Karpas-422 (cell line): ENCODE measurements around the gene MFSD6. TPM values are rescaled to one million over a fixed set of nuclear protein-coding genes. Genes with fewer than 3 reads are reported as not detected.

Experiments used
- DNase-seq: peaks from one replicate; pipeline ENCODE4 v3.0.0-alpha.2; 2015
- H2AFZ ChIP-seq: fragments of 200-600 bp; sonication (generic); 2 replicates; pipeline ENCODE4 v1.6.1; 2014; ENCODE audit warnings: antibody characterized with exemption, low read length, mixed read lengths
- H3K27ac ChIP-seq: fragments of 200-600 bp; sonication (generic); 2 replicates; pipeline ENCODE4 v1.5.1; 2014; ENCODE audit warnings: mild to moderate bottlenecking, low read length, moderate library complexity
- H3K27me3 ChIP-seq: fragments of 200-600 bp; sonication (generic); 2 replicates; pipeline ENCODE4 v1.6.1; 2014; ENCODE audit warnings: low read length, mixed read lengths
- H3K36me3 ChIP-seq: fragments of 200-600 bp; sonication (generic); 2 replicates; pipeline ENCODE4 v1.6.1; 2014; ENCODE audit warnings: low read length, mixed read lengths; ENCODE audit not compliant: insufficient read depth
- H3K4me1 ChIP-seq: fragments of 200-600 bp; sonication (generic); 2 replicates; pipeline ENCODE4 v1.6.1; 2014; ENCODE audit warnings: mild to moderate bottlenecking, low read length, mixed read lengths
- H3K4me2 ChIP-seq: fragments of 200-600 bp; sonication (generic); 2 replicates; pipeline ENCODE4 v1.6.1; 2014; ENCODE audit warnings: low read length, low read depth, mild to moderate bottlenecking; ENCODE audit not compliant: poor library complexity, severe bottlenecking
- H3K4me3 ChIP-seq: fragments of 200-600 bp; sonication (generic); 2 replicates; pipeline ENCODE4 v1.5.1; 2014; ENCODE audit warnings: mild to moderate bottlenecking, antibody characterized with exemption, low read length, mixed read lengths
- H3K79me2 ChIP-seq: fragments of 200-600 bp; sonication (generic); 2 replicates; pipeline ENCODE4 v1.6.1; 2014; ENCODE audit warnings: mild to moderate bottlenecking, low read length, mixed read lengths
- H3K9ac ChIP-seq: fragments of 200-600 bp; sonication (generic); 2 replicates; pipeline ENCODE4 v1.6.0; 2014; ENCODE audit warnings: low read length
- H3K9me2 ChIP-seq: fragments of 200-600 bp; sonication (generic), shearing (Covaris generic); replicated peaks from 2 replicates; pipeline ENCODE4 v1.6.0; 2014; ENCODE audit warnings: mild to moderate bottlenecking, low read length, moderate library complexity; ENCODE audit not compliant: insufficient read depth
- H3K9me3 ChIP-seq: fragments of 300-700, 200-600 bp; sonication (generic); 2 replicates; pipeline ENCODE4 v1.6.1; 2014; ENCODE audit warnings: low read length, mixed read lengths
- H4K20me1 ChIP-seq: fragments of 200-600 bp; sonication (generic); 2 replicates; pipeline ENCODE4 v1.6.1; 2014; ENCODE audit warnings: mild to moderate bottlenecking, antibody characterized with exemption, low read length, low read depth; ENCODE audit not compliant: insufficient read depth
- total RNA-seq: library from RNA; depleted of rRNA; stranded (reverse); fragments of >200 nt; shearing (Covaris generic); gene quantifications from 2 replicates; pipeline ENCODE4 v1.2.3, GENCODE V29; 2014; ENCODE audit warnings: low replicate concordance

The MFSD6 gene
- total RNA-seq, 1 experiment from 2014 or later, result 65.9 TPM

DNA sequence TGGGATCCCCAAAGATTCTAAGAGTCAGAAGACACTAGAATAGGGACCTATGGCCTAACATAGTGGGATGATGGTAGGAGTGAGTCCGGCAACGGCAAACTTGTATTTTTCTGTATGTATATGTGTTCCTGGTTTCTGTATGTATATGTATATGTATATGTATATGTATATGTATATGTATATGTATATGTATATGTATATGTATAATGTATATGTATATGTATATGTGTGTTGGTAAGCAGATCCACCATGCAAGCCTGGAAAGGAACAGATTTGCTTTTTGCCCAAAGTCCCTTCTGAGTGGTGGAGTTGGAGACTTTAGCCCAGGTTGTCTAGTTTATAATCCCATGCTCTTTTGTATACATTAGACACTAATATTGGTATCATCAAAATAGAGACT, 46.6 kb downstream of the MFSD6 start:
- no peaks in the 10 kb centered on the region for H3K27me3 ChIP-seq
- peaks cover 14% of the 10 kb centered on the region for H3K4me1 ChIP-seq
- H3K4me2 ChIP-seq, result no peak overlapping the region
- H3K9me3 ChIP-seq, result no peaks in the 10 kb centered on the region
- H3K9me2 ChIP-seq, result no peaks in the 10 kb centered on the region
- H3K27ac ChIP-seq, result peak overlapping the region; percentile 57
- H3K79me2 ChIP-seq, result peaks cover 90% of the 10 kb centered on the region
- H4K20me1 ChIP-seq, result no peaks in the 10 kb centered on the region
- no peak overlapping the region for H3K9ac ChIP-seq
- no peak overlapping the region for H3K4me3 ChIP-seq
- peaks cover 16% of the 10 kb centered on the region for H3K36me3 ChIP-seq
- DNase-seq, result no peak
- H2AFZ ChIP-seq, result no peak overlapping the region

DNA sequence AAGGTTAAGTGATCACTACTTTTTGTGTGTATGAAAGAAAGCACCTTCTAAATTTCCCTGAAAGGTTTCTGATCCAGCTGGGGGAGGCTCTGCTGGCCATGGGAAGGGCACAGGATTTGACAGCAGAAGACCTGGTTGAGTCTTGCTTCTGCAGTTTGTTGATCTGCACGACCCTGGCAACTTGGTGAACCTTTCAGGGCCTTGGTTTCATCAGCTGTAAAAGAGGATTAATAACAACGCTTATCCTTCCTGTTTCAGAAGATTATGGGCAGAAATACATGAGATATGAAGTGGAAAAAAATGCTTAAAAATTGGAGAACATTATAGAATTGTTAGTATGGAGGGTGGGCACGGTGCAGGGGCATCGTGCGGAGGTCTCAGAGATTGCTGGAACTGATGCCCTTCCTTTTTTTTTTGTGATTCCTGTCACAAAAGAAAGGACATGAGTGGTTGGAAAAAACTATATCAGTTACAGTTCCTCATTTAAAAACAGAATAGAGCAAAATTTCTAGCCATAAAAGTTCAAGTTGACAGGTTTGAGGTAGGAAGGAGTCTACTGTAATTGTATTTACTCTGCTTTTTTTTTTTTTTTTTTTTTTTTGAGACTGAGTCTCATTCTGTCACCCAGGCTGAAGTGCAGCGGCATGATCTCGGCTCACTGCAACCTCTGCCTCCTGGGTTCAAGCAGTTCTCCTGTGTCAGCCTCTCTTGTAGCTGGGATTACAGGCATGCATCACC, 47.4 kb downstream of the MFSD6 start:
- no peak for DNase-seq
- H2AFZ ChIP-seq, result no peak overlapping the region
- no peak overlapping the region for H3K4me3 ChIP-seq
- H3K79me2 ChIP-seq, result peaks cover 92% of the 10 kb centered on the region
- peaks cover 21% of the 10 kb centered on the region for H3K4me1 ChIP-seq
- H3K4me2 ChIP-seq, result no peak overlapping the region
- no peaks in the 10 kb centered on the region for H3K9me2 ChIP-seq
- H3K27ac ChIP-seq, result peak overlapping the region; percentile 57
- H3K9ac ChIP-seq, result no peak overlapping the region
- H3K9me3 ChIP-seq, result no peaks in the 10 kb centered on the region
- H4K20me1 ChIP-seq, result no peaks in the 10 kb centered on the region
- H3K27me3 ChIP-seq, result no peaks in the 10 kb centered on the region
- H3K36me3 ChIP-seq, result peaks cover 16% of the 10 kb centered on the region

DNA sequence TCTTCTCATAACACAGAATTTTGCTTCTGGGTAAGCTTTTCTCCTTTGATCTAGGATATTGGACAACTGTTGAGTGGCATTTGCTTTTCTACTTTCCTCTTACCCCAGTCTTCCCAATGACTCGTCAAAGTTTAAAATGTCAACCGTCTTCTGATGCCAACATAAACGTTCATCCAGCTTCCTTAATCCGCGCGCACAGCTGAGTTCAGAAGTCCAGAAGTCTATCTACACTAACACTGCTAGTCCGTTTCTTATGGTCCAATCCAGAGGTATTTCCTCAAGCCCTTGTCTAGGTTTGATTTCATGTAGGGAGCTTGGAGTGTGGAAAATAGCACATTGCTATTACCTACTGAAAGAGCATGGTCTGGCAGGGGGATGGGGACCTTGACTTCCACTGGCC, 48.7 kb downstream of the MFSD6 start:
- Histone ChIP-seq H3K4me1 (peaks cover 32% of the 10 kb centered on the region), H3K9me2 (no peaks in the 10 kb centered on the region), H3K27ac (no peak overlapping the region), H3K9ac (no peak overlapping the region), H3K36me3 (peaks cover 16% of the 10 kb centered on the region), H3K4me2 (no peak overlapping the region), H2AFZ (no peak overlapping the region), H3K4me3 (no peak overlapping the region), H3K9me3 (no peaks in the 10 kb centered on the region), H3K79me2 (peaks cover 91% of the 10 kb centered on the region), H3K27me3 (no peaks in the 10 kb centered on the region), H4K20me1 (no peaks in the 10 kb centered on the region)
- no peak for DNase-seq

DNA sequence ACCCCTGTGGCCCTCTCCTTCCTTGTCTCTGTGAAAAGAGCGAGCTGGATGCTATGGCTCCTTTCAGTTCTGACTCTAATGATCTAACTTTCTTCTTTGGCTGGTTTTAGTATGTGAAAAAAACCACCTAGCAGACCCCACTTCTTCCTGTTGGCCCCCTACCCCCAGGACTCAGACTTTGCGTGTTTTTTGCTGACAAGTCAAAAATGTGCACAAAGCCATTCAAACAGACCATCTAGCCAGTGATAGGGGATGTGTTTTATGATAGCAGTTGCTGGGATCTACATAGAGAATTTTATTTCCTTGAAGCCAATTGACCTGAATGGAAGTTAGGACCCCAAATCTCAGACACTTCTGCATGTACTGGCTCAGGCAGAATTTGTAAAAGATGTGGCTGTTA, 49.1 kb downstream of the MFSD6 start:
- Histone ChIP-seq H3K9me3 (no peaks in the 10 kb centered on the region), H3K27me3 (no peaks in the 10 kb centered on the region), H3K79me2 (peaks cover 92% of the 10 kb centered on the region), H3K27ac (no peak overlapping the region), H3K9ac (no peak overlapping the region), H4K20me1 (no peaks in the 10 kb centered on the region), H3K36me3 (peaks cover 16% of the 10 kb centered on the region), H3K4me1 (peaks cover 36% of the 10 kb centered on the region), H3K9me2 (no peaks in the 10 kb centered on the region), H2AFZ (no peak overlapping the region), H3K4me3 (no peak overlapping the region), H3K4me2 (no peak overlapping the region)
- no peak for DNase-seq

DNA sequence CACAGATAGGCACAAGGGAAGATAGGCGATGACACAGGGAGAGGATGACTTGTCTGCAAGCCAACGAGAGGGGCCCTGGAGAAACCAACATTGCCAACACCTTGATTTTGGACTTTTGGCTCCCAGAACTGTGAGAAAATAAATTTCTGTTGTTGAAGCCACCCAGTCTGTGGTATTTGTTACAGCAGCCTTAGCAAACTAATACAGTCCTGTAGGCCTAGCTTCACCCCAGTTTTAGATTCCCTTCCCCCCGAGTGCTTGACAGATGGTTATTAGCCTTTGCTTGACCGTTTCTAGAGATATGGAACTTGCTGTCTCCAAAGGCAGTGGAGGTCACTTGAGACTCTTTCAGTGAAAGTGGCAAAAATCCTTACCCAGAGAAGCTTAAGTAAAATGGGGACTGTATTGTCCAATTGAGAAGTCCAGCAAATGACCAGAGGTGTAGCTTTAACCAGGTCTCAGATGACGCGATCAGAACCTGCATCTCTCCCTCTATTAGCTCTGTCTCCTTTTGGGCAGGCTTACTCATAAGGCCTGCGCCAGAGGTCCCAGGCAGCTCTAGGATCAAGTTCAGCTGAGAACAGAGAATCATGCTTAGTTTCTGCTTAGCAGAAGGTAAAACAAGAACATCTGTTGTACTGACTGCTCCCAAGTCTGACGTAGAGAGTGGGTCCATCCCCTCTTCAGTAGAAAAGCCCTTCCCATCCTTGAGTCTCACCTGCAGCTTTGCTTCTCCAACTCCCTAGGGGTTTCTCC, 50.4 kb downstream of the MFSD6 start:
- H4K20me1 ChIP-seq, result no peaks in the 10 kb centered on the region
- H3K4me1 ChIP-seq, result peaks cover 43% of the 10 kb centered on the region
- no peaks in the 10 kb centered on the region for H3K9me2 ChIP-seq
- H3K9ac ChIP-seq, result no peak overlapping the region
- no peak overlapping the region for H3K4me3 ChIP-seq
- no peak overlapping the region for H2AFZ ChIP-seq
- H3K79me2 ChIP-seq, result peaks cover 92% of the 10 kb centered on the region
- no peaks in the 10 kb centered on the region for H3K27me3 ChIP-seq
- no peak overlapping the region for H3K27ac ChIP-seq
- H3K36me3 ChIP-seq, result peaks cover 15% of the 10 kb centered on the region
- H3K4me2 ChIP-seq, result no peak overlapping the region
- H3K9me3 ChIP-seq, result no peaks in the 10 kb centered on the region
- DNase-seq, result no peak

DNA sequence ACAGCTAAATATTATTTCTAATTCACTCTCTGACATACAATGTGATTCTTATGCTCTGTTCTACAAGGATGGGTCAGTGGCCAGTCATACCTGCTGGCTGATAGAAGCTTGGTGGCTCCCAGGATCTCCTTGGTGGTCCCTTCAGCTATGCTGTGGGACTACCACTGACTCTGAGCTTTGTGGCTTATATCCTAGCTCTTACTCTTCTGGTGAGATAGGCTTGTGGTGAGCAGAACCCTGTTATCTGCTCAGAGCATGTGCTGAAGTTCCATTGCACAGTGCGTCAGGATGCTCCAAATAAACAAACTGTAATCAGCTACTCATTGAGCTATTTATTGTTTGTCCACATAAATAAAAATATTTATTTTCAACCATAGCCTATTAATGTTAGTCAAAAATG, 51.7 kb downstream of the MFSD6 start:
- H3K9me3 ChIP-seq, result no peaks in the 10 kb centered on the region
- H3K9me2 ChIP-seq, result no peaks in the 10 kb centered on the region
- H3K4me1 ChIP-seq, result peaks cover 50% of the 10 kb centered on the region
- H3K79me2 ChIP-seq, result peaks cover 91% of the 10 kb centered on the region
- DNase-seq, result no peak
- H3K4me3 ChIP-seq, result no peak overlapping the region
- H2AFZ ChIP-seq, result no peak overlapping the region
- H3K27me3 ChIP-seq, result no peaks in the 10 kb centered on the region
- H3K4me2 ChIP-seq, result no peak overlapping the region
- H3K36me3 ChIP-seq, result peaks cover 6% of the 10 kb centered on the region; the same call in 1 of the 2 replicates
- no peak overlapping the region for H3K27ac ChIP-seq
- no peaks in the 10 kb centered on the region for H4K20me1 ChIP-seq
- no peak overlapping the region for H3K9ac ChIP-seq

DNA sequence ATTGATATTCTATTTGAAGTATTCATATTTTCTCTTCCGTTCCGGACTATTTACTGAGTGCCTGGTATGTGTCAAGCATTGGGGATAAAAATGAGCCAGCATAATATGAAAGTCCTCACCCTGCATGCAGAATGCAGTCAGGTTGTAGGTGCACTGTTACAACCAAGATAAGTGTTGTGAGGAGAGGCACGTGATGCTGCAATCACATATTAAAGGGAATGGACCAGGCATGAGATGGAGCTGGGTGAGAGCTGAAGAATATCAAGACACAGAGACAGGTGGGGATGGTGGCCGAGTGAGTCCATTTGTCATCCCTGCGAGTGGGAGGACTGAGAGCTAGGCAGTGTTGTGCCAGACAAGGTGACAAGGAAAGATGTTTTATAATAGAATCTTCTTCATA, 52.3 kb downstream of the MFSD6 start:
- Histone ChIP-seq H3K4me1 (peaks cover 50% of the 10 kb centered on the region), H3K79me2 (peaks cover 94% of the 10 kb centered on the region), H4K20me1 (no peaks in the 10 kb centered on the region), H3K4me2 (no peak overlapping the region), H3K9me2 (no peaks in the 10 kb centered on the region), H2AFZ (no peak overlapping the region), H3K27me3 (no peaks in the 10 kb centered on the region), H3K27ac (peak overlapping the region; percentile 39), H3K36me3 (peaks cover 6% of the 10 kb centered on the region; the same call in 1 of the 2 replicates), H3K4me3 (no peak overlapping the region), H3K9me3 (no peaks in the 10 kb centered on the region), H3K9ac (no peak overlapping the region)
- no peak for DNase-seq

DNA sequence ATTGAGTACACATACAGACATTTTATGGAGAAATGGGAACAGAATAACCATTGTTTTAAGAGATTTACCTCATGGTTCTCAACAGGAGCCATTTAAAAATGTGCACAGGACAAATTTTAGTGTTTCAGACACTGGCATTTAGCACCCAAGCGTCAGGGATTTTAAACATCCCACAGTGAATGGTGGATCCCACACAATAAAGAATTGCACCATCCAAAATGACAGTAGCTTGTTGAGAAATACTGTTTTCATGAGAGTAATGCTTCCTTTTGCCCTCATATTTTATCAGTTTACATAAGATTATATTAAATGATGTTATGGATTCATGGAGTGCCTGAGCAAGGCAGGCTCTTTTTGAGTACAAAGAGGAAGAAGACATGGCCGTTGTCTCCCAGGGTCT, 54.0 kb downstream of the MFSD6 start:
- Histone ChIP-seq H3K36me3 (no peaks in the 10 kb centered on the region), H3K4me3 (no peak overlapping the region), H3K4me2 (no peak overlapping the region), H3K27me3 (no peaks in the 10 kb centered on the region), H3K79me2 (peaks cover 95% of the 10 kb centered on the region), H3K27ac (peak overlapping the region; percentile 45), H3K9me2 (no peaks in the 10 kb centered on the region), H2AFZ (no peak overlapping the region), H3K4me1 (peaks cover 65% of the 10 kb centered on the region), H3K9ac (no peak overlapping the region), H3K9me3 (no peaks in the 10 kb centered on the region), H4K20me1 (no peaks in the 10 kb centered on the region)
- DNase-seq, result no peak
